ENCODE measurements around the gene SLC39A11. TPM values are rescaled to one million over a fixed set of nuclear protein-coding genes. Genes with fewer than 3 reads are reported as not detected.
A peak's percentile ranks its signal among the peaks of the same experiment; 100 is the strongest.

SLC39A11 gene
- total and polyA plus RNA-seq, 2 of the 13 experiments (the other 11 are each of a cell fraction or from before 2014, with no cell fraction given) = 17.2 to 31.5 TPM

DNA sequence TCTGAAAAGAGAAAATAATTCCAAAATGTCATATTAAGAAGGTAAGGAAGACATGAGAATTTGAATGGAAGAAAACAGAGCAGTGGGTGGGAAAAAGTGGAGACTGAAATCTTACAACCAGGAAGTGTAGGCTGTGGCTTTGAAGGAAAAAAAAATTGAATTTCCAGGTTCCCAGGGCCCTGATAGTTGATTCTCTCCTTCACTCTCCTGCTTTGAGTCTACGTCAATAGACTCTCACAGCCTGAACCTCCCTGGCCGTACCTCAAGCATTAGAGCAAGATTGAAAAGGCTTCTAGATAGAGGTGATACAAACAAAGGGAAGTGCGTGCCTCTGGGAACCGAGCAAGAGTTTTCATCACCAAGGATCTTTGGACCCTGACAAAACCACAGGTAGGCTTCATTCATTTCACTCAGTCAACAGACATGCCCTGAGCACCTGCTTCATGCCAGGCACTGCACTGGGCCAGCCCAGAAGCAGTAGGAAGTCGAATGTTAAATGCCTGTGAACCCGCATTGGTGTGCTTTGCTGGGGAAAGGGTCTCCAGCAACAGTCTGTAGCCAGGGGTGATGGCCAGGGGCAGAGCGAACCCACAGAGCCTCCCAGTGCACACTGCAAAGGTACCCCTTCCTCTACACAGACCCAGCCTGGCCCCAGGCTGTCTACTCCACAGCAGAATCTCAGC lies 163.9 kb downstream of the SLC39A11 start (continued):
- TF ChIP-seq, protein P1, sequence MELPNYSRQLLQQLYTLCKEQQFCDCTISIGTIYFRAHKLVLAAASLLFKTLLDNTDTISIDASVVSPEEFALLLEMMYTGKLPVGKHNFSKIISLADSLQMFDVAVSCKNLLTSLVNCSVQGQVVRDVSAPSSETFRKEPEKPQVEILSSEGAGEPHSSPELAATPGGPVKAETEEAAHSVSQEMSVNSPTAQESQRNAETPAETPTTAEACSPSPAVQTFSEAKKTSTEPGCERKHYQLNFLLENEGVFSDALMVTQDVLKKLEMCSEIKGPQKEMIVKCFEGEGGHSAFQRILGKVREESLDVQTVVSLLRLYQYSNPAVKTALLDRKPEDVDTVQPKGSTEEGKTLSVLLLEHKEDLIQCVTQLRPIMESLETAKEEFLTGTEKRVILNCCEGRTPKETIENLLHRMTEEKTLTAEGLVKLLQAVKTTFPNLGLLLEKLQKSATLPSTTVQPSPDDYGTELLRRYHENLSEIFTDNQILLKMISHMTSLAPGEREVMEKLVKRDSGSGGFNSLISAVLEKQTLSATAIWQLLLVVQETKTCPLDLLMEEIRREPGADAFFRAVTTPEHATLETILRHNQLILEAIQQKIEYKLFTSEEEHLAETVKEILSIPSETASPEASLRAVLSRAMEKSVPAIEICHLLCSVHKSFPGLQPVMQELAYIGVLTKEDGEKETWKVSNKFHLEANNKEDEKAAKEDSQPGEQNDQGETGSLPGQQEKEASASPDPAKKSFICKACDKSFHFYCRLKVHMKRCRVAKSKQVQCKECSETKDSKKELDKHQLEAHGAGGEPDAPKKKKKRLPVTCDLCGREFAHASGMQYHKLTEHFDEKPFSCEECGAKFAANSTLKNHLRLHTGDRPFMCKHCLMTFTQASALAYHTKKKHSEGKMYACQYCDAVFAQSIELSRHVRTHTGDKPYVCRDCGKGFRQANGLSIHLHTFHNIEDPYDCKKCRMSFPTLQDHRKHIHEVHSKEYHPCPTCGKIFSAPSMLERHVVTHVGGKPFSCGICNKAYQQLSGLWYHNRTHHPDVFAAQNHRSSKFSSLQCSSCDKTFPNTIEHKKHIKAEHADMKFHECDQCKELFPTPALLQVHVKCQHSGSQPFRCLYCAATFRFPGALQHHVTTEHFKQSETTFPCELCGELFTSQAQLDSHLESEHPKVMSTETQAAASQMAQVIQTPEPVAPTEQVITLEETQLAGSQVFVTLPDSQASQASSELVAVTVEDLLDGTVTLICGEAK (IDR thresholded peaks at IDR 0.05) = no peak
- TF ChIP-seq, protein P1 (CRISPR knock-in tag; IDR thresholded peaks at IDR 0.05) = peak; percentile 36; the same call in 1 of the 2 replicates
- TF ChIP-seq MED1 (CRISPR knock-in tag; IDR thresholded peaks at IDR 0.05) (0 out of 2 replicates have a peak, but pooled peaks have one; percentile 22), ADNP (CRISPR knock-in tag; IDR thresholded peaks at IDR 0.05) (no peak), ZBTB7B (CRISPR knock-in tag; IDR thresholded peaks at IDR 0.05) (no peak), POGZ (CRISPR knock-in tag; IDR thresholded peaks at IDR 0.05) (peak; percentile 62), SMYD3 (CRISPR knock-in tag; IDR thresholded peaks at IDR 0.05) (no peak), FOXA1 (IDR thresholded peaks at IDR 0.05) (no peak), FOXA1 (CRISPR knock-in tag; IDR thresholded peaks at IDR 0.05) (peak; percentile 78), ZNF335 (CRISPR knock-in tag; IDR thresholded peaks at IDR 0.05) (peak; percentile 81; the same call in 1 of the 2 replicates), SMAD3 (CRISPR knock-in tag; IDR thresholded peaks at IDR 0.05) (peak; percentile 63; the same call in 1 of the 2 replicates), ZNF350 (CRISPR knock-in tag; IDR thresholded peaks at IDR 0.05; ENCODE audit: borderline replicate concordance, low read depth) (peak; percentile 36; the same call in 1 of the 2 replicates), TOPORS (CRISPR knock-in tag; IDR thresholded peaks at IDR 0.05) (no peak), KDM2A (CRISPR knock-in tag; IDR thresholded peaks at IDR 0.05; ENCODE audit: borderline replicate concordance, low read depth) (0 out of 2 replicates have a peak, but pooled peaks have one; percentile 21), MIER3 (CRISPR knock-in tag; IDR thresholded peaks at IDR 0.05; ENCODE audit: borderline replicate concordance) (peak; percentile 37; the same call in 1 of the 2 replicates), ZNF790 (CRISPR knock-in tag; IDR thresholded peaks at IDR 0.05; ENCODE audit: borderline replicate concordance) (no peak)
- TF ChIP-seq, protein P2, sequence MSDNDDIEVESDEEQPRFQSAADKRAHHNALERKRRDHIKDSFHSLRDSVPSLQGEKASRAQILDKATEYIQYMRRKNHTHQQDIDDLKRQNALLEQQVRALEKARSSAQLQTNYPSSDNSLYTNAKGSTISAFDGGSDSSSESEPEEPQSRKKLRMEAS (IDR thresholded peaks at IDR 0.05) = peak; percentile 77
- TF ChIP-seq, protein P3, sequence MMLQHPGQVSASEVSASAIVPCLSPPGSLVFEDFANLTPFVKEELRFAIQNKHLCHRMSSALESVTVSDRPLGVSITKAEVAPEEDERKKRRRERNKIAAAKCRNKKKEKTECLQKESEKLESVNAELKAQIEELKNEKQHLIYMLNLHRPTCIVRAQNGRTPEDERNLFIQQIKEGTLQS (CRISPR knock-in tag; IDR thresholded peaks at IDR 0.05) = peak; percentile 65; the same call in 1 of the 2 replicates
- TF ChIP-seq, protein P4, sequence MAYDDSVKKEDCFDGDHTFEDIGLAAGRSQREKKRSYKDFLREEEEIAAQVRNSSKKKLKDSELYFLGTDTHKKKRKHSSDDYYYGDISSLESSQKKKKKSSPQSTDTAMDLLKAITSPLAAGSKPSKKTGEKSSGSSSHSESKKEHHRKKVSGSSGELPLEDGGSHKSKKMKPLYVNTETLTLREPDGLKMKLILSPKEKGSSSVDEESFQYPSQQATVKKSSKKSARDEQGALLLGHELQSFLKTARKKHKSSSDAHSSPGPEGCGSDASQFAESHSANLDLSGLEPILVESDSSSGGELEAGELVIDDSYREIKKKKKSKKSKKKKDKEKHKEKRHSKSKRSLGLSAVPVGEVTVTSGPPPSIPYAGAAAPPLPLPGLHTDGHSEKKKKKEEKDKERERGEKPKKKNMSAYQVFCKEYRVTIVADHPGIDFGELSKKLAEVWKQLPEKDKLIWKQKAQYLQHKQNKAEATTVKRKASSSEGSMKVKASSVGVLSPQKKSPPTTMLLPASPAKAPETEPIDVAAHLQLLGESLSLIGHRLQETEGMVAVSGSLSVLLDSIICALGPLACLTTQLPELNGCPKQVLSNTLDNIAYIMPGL (CRISPR knock-in tag; IDR thresholded peaks at IDR 0.05; ENCODE audit: borderline replicate concordance in 1 of 2, low read depth in 1 of 2) = 0 out of 4 replicates have a peak, but pooled peaks of 1 of the 2 experiments have one; percentile 19

All from HepG2 (cell line).